HepG2 (cell line): Measurements from ENCODE around the gene PRKCE. TPM values are rescaled to one million over a fixed set of nuclear protein-coding genes. Genes with fewer than 3 reads are reported as not detected.

Experiments
- ATAC-seq: fragments of 200-7000 bp; cut with Tn5 transposase; 3 replicates; pipeline ENCODE4 v1.9.1; 2020; ENCODE audit warnings: mild to moderate bottlenecking, moderate library complexity
- BruUV-seq: library from RNA; stranded (reverse); fragments of 400-500 nt; replicated peaks from 2 replicates; lab custom pipeline; 2021; lab: Mats Ljungman, UMichigan
- CTCF ChIA-PET: fragments of 300-600 bp; formaldehyde crosslinking; extraction: SDS; loops from one replicate; lab custom pipeline; 2021; ENCODE audit warnings: low total read pairs, inconsistent platforms, low intra/inter-chr PET ratio; lab: Yijun Ruan, JAX
- POLR2A ChIA-PET: fragments of 350-600 bp; sonication (Branson Sonifier 250); formaldehyde crosslinking; loops from one replicate; lab custom pipeline; 2020; ENCODE audit warnings: antibody characterized with exemption, inconsistent platforms; lab: Yijun Ruan, JAX
- DNase-seq: peaks from one replicate; pipeline ENCODE4 v3.0.0-alpha.2; 2015; ENCODE audit warnings: low spot score
- FAIRE-seq: peaks from 3 replicates; lab custom pipeline; 2011; peaks lifted over from hg19 to GRCh38; lab: Jason Lieb, UNC
- H2AFZ ChIP-seq: one replicate; pipeline ENCODE4 v1.6.1; 2011; ENCODE audit warnings: low read length, inconsistent platforms
- H3K27ac ChIP-seq: fragments of 300-600 bp; 3 replicates; pipeline ENCODE4 v1.8.0; 2011; ENCODE audit warnings: mixed run types, mild to moderate bottlenecking, mixed read lengths, low read length, inconsistent platforms; ENCODE audit not compliant: insufficient read depth; ENCODE audit errors: extremely low read length
- H3K27me3 ChIP-seq, 2 experiments: fragments of 200-600 bp in 1 of 2; 2 replicates in 1 of 2; 3 replicates in 1 of 2; pipeline versions ENCODE4 v1.6.0 to v1.8.0; 2011; ENCODE audit warnings: low read length in 2 of 2, mild to moderate bottlenecking in 2 of 2, moderate library complexity in 2 of 2, inconsistent platforms in 1 of 2; ENCODE audit not compliant: insufficient read depth in 2 of 2, control insufficient read depth in 1 of 2
- H3K36me3 ChIP-seq, 2 experiments: fragments of 200-600 bp in 1 of 2; replicated peaks in 1 of 2; 2 replicates in 1 of 2; 3 replicates in 1 of 2; pipeline versions ENCODE4 v1.5.1 to v1.8.0; 2011; ENCODE audit warnings: low read length in 2 of 2, inconsistent platforms in 1 of 2; ENCODE audit not compliant: insufficient read depth in 2 of 2, control insufficient read depth in 1 of 2
- H3K4me1 ChIP-seq: 2 replicates; pipeline ENCODE4 v1.5.1; 2012; ENCODE audit warnings: low read length, inconsistent platforms; ENCODE audit not compliant: insufficient read depth
- H3K4me2 ChIP-seq: 2 replicates; pipeline ENCODE4 v1.6.0; 2011; ENCODE audit warnings: low read depth, low read length, inconsistent platforms
- H3K4me3 ChIP-seq, 3 experiments: fragments of 200-600 bp in 1 of 3; sonication (generic), shearing (Covaris generic) in 1 of 3; replicated peaks in 1 of 3; 2 replicates each; pipeline ENCODE4 v1.5.1; 2011 to 2016; ENCODE audit warnings: low read length in 3 of 3, inconsistent platforms in 2 of 3, low read depth in 2 of 3, mild to moderate bottlenecking in 2 of 3, control low read depth in 1 of 3, mixed read lengths in 1 of 3; ENCODE audit not compliant: insufficient read depth in 1 of 3
- H3K79me2 ChIP-seq: one replicate; pipeline ENCODE4 v1.6.1; 2011; ENCODE audit warnings: low read length, inconsistent platforms; ENCODE audit not compliant: insufficient read depth
- H3K9ac ChIP-seq: 2 replicates; pipeline ENCODE4 v1.6.0; 2011; ENCODE audit warnings: mild to moderate bottlenecking, low read depth, low read length, inconsistent platforms; ENCODE audit not compliant: insufficient read depth
- H3K9me3 ChIP-seq: 2 replicates; pipeline ENCODE4 v1.5.1; 2012; ENCODE audit warnings: mild to moderate bottlenecking, low read length
- H4K20me1 ChIP-seq: 2 replicates; pipeline ENCODE4 v1.6.0; 2011; ENCODE audit warnings: inconsistent platforms, mild to moderate bottlenecking, low read length, moderate library complexity; ENCODE audit not compliant: insufficient read depth
- BRD4 ChIP-seq: sonication (generic); formaldehyde crosslinking; IDR thresholded peaks from 2 replicates; pipeline ENCODE4 v1.4.0; 2020; ENCODE audit warnings: missing genetic modification reagents
- BRF2 ChIP-seq: sonication (generic); formaldehyde crosslinking; IDR thresholded peaks from 2 replicates; pipeline ENCODE4 v1.8.1; 2022; ENCODE audit warnings: mild to moderate bottlenecking, missing genetic modification reagents
- CTCF ChIP-seq: sonication (generic); formaldehyde crosslinking; IDR thresholded peaks from 2 replicates; pipeline ENCODE4 v1.5.0; 2020; ENCODE audit warnings: mild to moderate bottlenecking, missing genetic modification reagents, moderate library complexity
- ELK4 ChIP-seq: sonication (generic); formaldehyde crosslinking; IDR thresholded peaks from 2 replicates; pipeline ENCODE4 v1.9.0; 2021; ENCODE audit warnings: missing genetic modification reagents, borderline replicate concordance
- FOXK1 ChIP-seq: sonication (generic); formaldehyde crosslinking; IDR thresholded peaks from 2 replicates; pipeline ENCODE4 v1.4.0; 2020; ENCODE audit warnings: low read depth, missing genetic modification reagents, borderline replicate concordance
- RBM22 ChIP-seq: fragments of 200-400 bp; formaldehyde crosslinking; optimal IDR thresholded peaks from 2 replicates; pipeline ENCODE3; 2017; ENCODE audit warnings: mild to moderate bottlenecking, low read length, moderate library complexity
- TFAP4 ChIP-seq: sonication (generic); IDR thresholded peaks from 2 replicates; pipeline ENCODE4 v1.6.1; 2016; ENCODE audit warnings: low read depth, borderline replicate concordance
- ZMAT5 ChIP-seq: sonication (generic); formaldehyde crosslinking; IDR thresholded peaks from 2 replicates; pipeline ENCODE4 v1.5.0; 2020; ENCODE audit warnings: mild to moderate bottlenecking, low read depth, missing genetic modification reagents, borderline replicate concordance
- ZNF333 ChIP-seq: sonication (generic); formaldehyde crosslinking; IDR thresholded peaks from 2 replicates; pipeline ENCODE4 v1.4.0; 2020; ENCODE audit warnings: mild to moderate bottlenecking, missing genetic modification reagents, borderline replicate concordance
- ZNF530 ChIP-seq: sonication (generic); formaldehyde crosslinking; IDR thresholded peaks from 2 replicates; pipeline ENCODE4 v1.5.0; 2020; ENCODE audit warnings: low read depth, mild to moderate bottlenecking, missing genetic modification reagents
- ZNF713 ChIP-seq: sonication (generic); formaldehyde crosslinking; IDR thresholded peaks from 2 replicates; pipeline ENCODE4 v1.4.0; 2020; ENCODE audit warnings: mild to moderate bottlenecking, missing genetic modification reagents
- ZNF766 ChIP-seq: sonication (generic); formaldehyde crosslinking; IDR thresholded peaks from 2 replicates; pipeline ENCODE4 v1.5.0; 2020; ENCODE audit warnings: missing genetic modification reagents, borderline replicate concordance
- ZNF768 ChIP-seq: sonication (generic); formaldehyde crosslinking; IDR thresholded peaks from 2 replicates; pipeline ENCODE4 v1.4.0; 2020; ENCODE audit warnings: missing genetic modification reagents
- WGBS: methylation state at CpG from one replicate; pipeline ENCODE4 v1.1.6; 2017; ENCODE audit warnings: low lambda C conversion rate; 5-methylcytosine and 5-hydroxymethylcytosine counted together
- in situ Hi-C: cut with HindIII; loops from 2 replicates; pipeline ENCODE4 v1.10.0; 2017; ENCODE audit warnings: low pct_unique_long_range_greater_than_20kb; ENCODE audit not compliant: extremely low pct_ligation_motif_present
- intact Hi-C: fragments of 100-400 bp; cut with micrococcal nuclease; formaldehyde crosslinking; loops from one replicate; pipeline ENCODE4 v1.10.0; 2022; ENCODE audit not compliant: unreplicated experiment
- polyA plus RNA-seq, 8 experiments: library from polyadenylated mRNA; depleted of rRNA in 3 of 8; stranded (reverse) in 7 of 8; unstranded in 1 of 8; fragments of >200 nt; fragmentation: Illumina TruSeq in 4 of 8; extraction: Trizol in 4 of 8; gene quantifications; 2 replicates each; pipeline versions ENCODE4 v1.2.1 to v1.2.3, GENCODE V29; 2011 to 2016; ENCODE audit warnings: low read depth in 4 of 8, missing spikeins in 1 of 8, mixed read lengths in 1 of 8; ENCODE audit not compliant: insufficient read depth in 1 of 8
- total RNA-seq, 5 experiments: library from RNA; depleted of rRNA; stranded (reverse); fragments of >200 nt; fragmentation: Illumina TruSeq; extraction: Trizol; gene quantifications; 2 replicates each; pipeline ENCODE4 v1.2.3, GENCODE V29; 2016; ENCODE audit warnings: low read depth in 1 of 5

PRKCE gene
- total and polyA plus RNA-seq, 2 of the 13 experiments (the other 11 are each of a cell fraction or from before 2014, with no cell fraction given), result 1.0 to 3.9 TPM

GRCh38 chr2:45836316-45836715 is 184.8 kb downstream of the PRKCE start:
- Histone ChIP-seq H3K9me3 (peaks cover 2% of the 10 kb centered on the region; the same call in 1 of the 2 replicates), H3K4me1 (no peaks in the 10 kb centered on the region), H3K36me3 (no peaks in the 10 kb centered on the region), H3K27ac (no peak overlapping the region), H3K9ac (no peak overlapping the region), H3K4me2 (no peak overlapping the region), H4K20me1 (no peaks in the 10 kb centered on the region), H3K79me2 (no peaks in the 10 kb centered on the region), H3K27me3 (no peaks in the 10 kb centered on the region; a peak in 2 of 5 replicates), H2AFZ (no peak overlapping the region), H3K4me3 (no peak overlapping the region)
- TF ChIP-seq ZNF768 (CRISPR knock-in tag) (no peak), CTCF (CRISPR knock-in tag) (0 out of 2 replicates have a peak, but pooled peaks have one; percentile 8)
- CTCF ChIA-PET, result no interaction called here
- ATAC-seq (peak; percentile 28; the same call in 1 of the 3 replicates), DNase-seq (no peak), FAIRE-seq (no peak)
- POLR2A ChIA-PET, result no interaction called here
- in situ Hi-C loops (no loop called here), intact Hi-C loops (no loop called here)
- 61% methylated on average over 3 of the region's 3 CpGs for WGBS
- BruUV-seq, result no TSS peak

GRCh38 chr2:45836740-45837139 is 185.3 kb downstream of the PRKCE start:
- 17% methylated on average over 3 of the region's 3 CpGs for WGBS
- no peak for FAIRE-seq
- no peak for TF ChIP-seq BRD4 (CRISPR knock-in tag)
- TF ChIP-seq TFAP4, result no peak
- no peak for TF ChIP-seq FOXK1
- no peak for TF ChIP-seq ZNF766 (CRISPR knock-in tag)
- TF ChIP-seq ZNF530 (CRISPR knock-in tag), result no peak
- no peak for TF ChIP-seq RBM22
- TF ChIP-seq BRF2 (CRISPR knock-in tag), result no peak
- TF ChIP-seq ZMAT5 (CRISPR knock-in tag), result no peak
- TF ChIP-seq ELK4 (CRISPR knock-in tag), result no peak
- TF ChIP-seq ZNF333 (CRISPR knock-in tag), result no peak
- TF ChIP-seq ZNF713 (CRISPR knock-in tag), result no peak

More at GRCh38 chr2:45836740-45837139, 185.3 kb downstream of the PRKCE start:
- Histone ChIP-seq H3K4me2 (no peak overlapping the region), H2AFZ (no peak overlapping the region), H3K9me3 (no peaks in the 10 kb centered on the region), H4K20me1 (no peaks in the 10 kb centered on the region), H3K79me2 (no peaks in the 10 kb centered on the region), H3K4me1 (no peaks in the 10 kb centered on the region), H3K4me3 (no peak overlapping the region), H3K27me3 (no peaks in the 10 kb centered on the region; a peak in 2 of 5 replicates), H3K9ac (no peak overlapping the region), H3K27ac (no peak overlapping the region), H3K36me3 (no peaks in the 10 kb centered on the region)
- CTCF ChIA-PET, result no interaction called here
- BruUV-seq, result no TSS peak
- intact Hi-C loops, result no loop called here
- ATAC-seq (no peak), DNase-seq (no peak)
- POLR2A ChIA-PET, result no interaction called here
- in situ Hi-C loops, result no loop called here
